Activated T-cell treated with anti-CD3 and anti-CD28 coated beads, Interleukin-2, amount 50 U/mL, for 72 hours (primary cell): ENCODE measurements around the gene SRPK2. TPM values are rescaled to one million over a fixed set of nuclear protein-coding genes. Genes with fewer than 3 reads are reported as not detected.
A peak's percentile ranks its signal among the peaks of the same experiment; 100 is the strongest.

Experiments used
- ATAC-seq, 2 donors: fragments of 150-1000 bp; cut with Tn5 transposase; replicated peaks in 1 of 2; 2 replicates each; pipeline ENCODE4 v1.10.0; 2021; ENCODE audit warnings: moderate library complexity in 2 of 2, mild to moderate bottlenecking in 1 of 2
- DNase-seq, 2 donors: peaks; one replicate each; pipeline ENCODE4 v3.0.0; 2021 to 2022; ENCODE audit warnings: mixed read lengths in 1 of 2
- H3K27ac Mint-ChIP-seq: one replicate; pipeline ENCODE4 v1.8.0; 2022; ENCODE audit warnings: mild to moderate bottlenecking, moderate library complexity, mixed read lengths
- H3K27me3 Mint-ChIP-seq: one replicate; pipeline ENCODE4 v1.8.0; 2022; ENCODE audit warnings: low read depth, mixed read lengths
- H3K36me3 Mint-ChIP-seq, 2 donors: one replicate each; pipeline ENCODE4 v1.8.0; 2022; ENCODE audit warnings: mixed read lengths in 2 of 2, mild to moderate bottlenecking in 1 of 2; ENCODE audit not compliant: insufficient read depth in 2 of 2
- H3K4me1 Mint-ChIP-seq: one replicate; pipeline ENCODE4 v1.8.0; 2022; ENCODE audit warnings: low read depth, mixed read lengths
- H3K4me3 Mint-ChIP-seq, 2 donors: one replicate each; pipeline ENCODE4 v1.8.0; 2022; ENCODE audit warnings: mild to moderate bottlenecking in 2 of 2, mixed read lengths in 2 of 2, moderate library complexity in 2 of 2
- H3K9me3 Mint-ChIP-seq, 2 donors: one replicate each; pipeline ENCODE4 v1.8.0; 2022; ENCODE audit warnings: mixed read lengths in 2 of 2
- total RNA-seq, 2 donors: library from RNA; stranded (reverse); gene quantifications; one replicate each; pipeline ENCODE4 v1.2.3, GENCODE V29; 2022

The SRPK2 gene
- total RNA-seq, 2 donors from 2014 or later, result 45.4 to 51.0 TPM

GRCh38 chr7:105105579-105105978, 283.1 kb downstream of the SRPK2 start:
- H3K9me3 Mint-ChIP-seq, result no peaks in the 10 kb centered on the region
- H3K4me1 Mint-ChIP-seq, result peaks cover 23% of the 10 kb centered on the region
- H3K27me3 Mint-ChIP-seq, result no peaks in the 10 kb centered on the region
- H3K4me3 Mint-ChIP-seq, result peak overlapping the region in 1 of 2 donors; percentile 59
- H3K36me3 Mint-ChIP-seq, result peaks cover 11 to 45% of the 10 kb centered on the region in 2 donors
- DNase-seq (no peak), ATAC-seq (no peak)
- peak overlapping the region; percentile 95 for H3K27ac Mint-ChIP-seq

GRCh38 chr7:105102557-105103352, 286.0 kb downstream of the SRPK2 start:
- ATAC-seq, result no peak
- H3K27me3 Mint-ChIP-seq, result no peaks in the 10 kb centered on the region
- H3K4me1 Mint-ChIP-seq, result peaks cover 51% of the 10 kb centered on the region
- H3K36me3 Mint-ChIP-seq, result peaks cover 7 to 36% of the 10 kb centered on the region in 2 donors
- peak overlapping the region; percentile 95 for H3K27ac Mint-ChIP-seq
- H3K4me3 Mint-ChIP-seq, result peak overlapping the region in 1 of 2 donors; percentile 16
- H3K9me3 Mint-ChIP-seq, result no peaks in the 10 kb centered on the region
- DNase-seq, result no peak

DNA sequence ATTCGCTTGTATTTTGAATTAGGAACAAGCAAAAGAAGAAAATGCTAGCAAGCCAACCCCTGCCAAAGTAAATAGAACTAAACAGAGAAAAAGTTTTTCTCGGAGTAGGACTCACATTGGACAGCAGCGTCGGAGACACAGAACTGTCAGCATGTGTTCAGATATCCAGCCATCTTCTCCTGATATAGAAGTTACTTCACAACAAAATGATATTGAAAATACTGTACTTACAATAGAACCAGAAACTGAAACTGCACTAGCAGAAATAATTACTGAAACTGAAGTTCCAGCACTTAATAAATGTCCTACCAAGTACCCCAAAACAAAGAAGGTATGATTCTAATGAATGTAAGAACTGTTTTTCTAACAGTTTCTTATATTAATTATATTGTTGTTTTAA, 286.9 kb downstream of the SRPK2 start:
- H3K9me3 Mint-ChIP-seq, result no peaks in the 10 kb centered on the region
- H3K4me3 Mint-ChIP-seq, result no peak overlapping the region
- ATAC-seq, result no peak
- DNase-seq, result no peak
- peaks cover 54% of the 10 kb centered on the region for H3K4me1 Mint-ChIP-seq
- peaks cover 8 to 42% of the 10 kb centered on the region in 2 donors for H3K36me3 Mint-ChIP-seq
- no peaks in the 10 kb centered on the region for H3K27me3 Mint-ChIP-seq
- no peak overlapping the region for H3K27ac Mint-ChIP-seq

DNA sequence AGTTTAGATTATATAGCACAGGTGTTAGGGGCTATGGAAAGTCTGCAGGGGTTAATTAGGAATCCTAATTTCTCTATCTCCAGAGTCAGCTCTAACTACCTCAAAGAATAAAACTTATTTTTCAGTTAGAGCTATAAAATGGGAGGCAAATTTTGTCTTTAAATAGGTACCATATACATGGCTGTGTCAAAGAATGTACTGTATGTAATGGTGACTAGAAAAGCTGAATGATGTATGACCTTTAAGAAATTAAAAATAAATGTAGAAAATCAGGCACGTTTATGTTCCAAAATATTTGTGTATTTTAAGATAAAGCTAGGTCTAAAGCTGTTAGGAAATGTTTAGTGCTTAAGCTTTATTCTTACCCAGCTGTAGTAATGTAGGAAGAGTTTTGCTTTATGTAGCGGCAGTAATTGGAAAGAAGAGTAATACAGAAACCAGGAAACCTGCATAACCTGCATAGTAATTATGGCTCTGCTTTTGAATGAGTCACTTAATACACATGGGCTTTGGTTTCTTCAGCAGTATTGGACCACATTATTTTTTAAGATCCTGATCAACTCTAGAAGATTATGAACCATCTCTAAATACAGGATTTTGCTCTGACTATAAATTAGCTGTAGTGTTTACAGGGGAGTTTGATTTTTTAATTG, 289.7 kb downstream of the SRPK2 start:
- Mint-ChIP-seq H3K4me3 (peak overlapping the region; percentile 40 to 76), H3K9me3 (no peaks in the 10 kb centered on the region), H3K27me3 (no peaks in the 10 kb centered on the region), H3K27ac (peak overlapping the region; percentile 98), H3K36me3 (peaks cover 3 to 34% of the 10 kb centered on the region in 2 donors), H3K4me1 (peaks cover 49% of the 10 kb centered on the region)
- DNase-seq, result no peak
- ATAC-seq, result peak; percentile 88 to 90

DNA sequence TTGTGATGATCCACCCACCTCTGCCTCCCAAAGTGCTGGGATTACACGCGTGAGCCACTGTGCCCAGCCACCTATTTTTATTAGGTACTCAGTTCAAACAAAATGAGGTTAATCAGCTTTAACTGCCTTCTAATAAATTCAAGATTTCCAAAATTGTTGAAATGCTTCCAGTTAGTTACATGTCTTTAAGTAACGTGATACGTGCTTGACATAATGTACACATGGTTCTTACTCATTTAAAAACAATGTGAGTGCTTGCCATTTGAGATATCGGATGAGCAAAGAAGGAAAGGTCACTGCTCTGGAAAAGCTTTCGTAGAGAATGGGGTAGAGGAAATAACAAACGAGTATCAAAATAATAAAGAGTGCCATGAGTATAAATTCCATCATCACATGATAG, 291.1 kb downstream of the SRPK2 start:
- Mint-ChIP-seq H3K27me3 (no peaks in the 10 kb centered on the region), H3K9me3 (no peaks in the 10 kb centered on the region), H3K27ac (no peak overlapping the region), H3K4me3 (no peak overlapping the region), H3K4me1 (peaks cover 40% of the 10 kb centered on the region), H3K36me3 (peaks cover 3 to 33% of the 10 kb centered on the region in 2 donors)
- DNase-seq (no peak), ATAC-seq (no peak)

DNA sequence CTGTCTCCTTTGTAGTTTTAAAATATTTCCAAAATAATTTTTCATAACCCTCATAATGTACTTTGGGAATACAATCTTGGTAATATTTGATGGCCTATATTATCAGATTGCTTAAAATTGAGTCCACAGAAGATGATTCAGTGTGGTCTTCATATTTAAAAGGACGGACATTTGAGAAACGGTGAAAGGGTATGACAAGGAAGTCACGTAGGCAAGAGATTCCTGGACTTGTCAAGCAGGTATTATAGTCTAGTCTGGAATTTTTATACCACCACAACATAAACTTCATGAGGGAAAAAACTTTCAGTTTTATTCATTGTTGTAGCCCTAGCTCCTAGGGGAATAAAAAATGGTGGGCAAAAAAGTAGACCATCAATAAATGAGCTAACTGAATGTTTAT, 292.4 kb downstream of the SRPK2 start:
- H3K27me3 Mint-ChIP-seq, result no peaks in the 10 kb centered on the region
- DNase-seq (no peak), ATAC-seq (no peak)
- H3K4me1 Mint-ChIP-seq, result peaks cover 39% of the 10 kb centered on the region
- peak overlapping the region; percentile 10 for H3K27ac Mint-ChIP-seq
- no peak overlapping the region for H3K4me3 Mint-ChIP-seq
- no peaks in the 10 kb centered on the region for H3K9me3 Mint-ChIP-seq
- peaks cover 3 to 39% of the 10 kb centered on the region in 2 donors for H3K36me3 Mint-ChIP-seq

- Mint-ChIP-seq H3K36me3 (peaks cover 3 to 39% of the 10 kb centered on the region in 2 donors), H3K27me3 (no peaks in the 10 kb centered on the region), H3K9me3 (no peaks in the 10 kb centered on the region), H3K4me1 (peaks cover 25% of the 10 kb centered on the region), H3K4me3 (no peak overlapping the region), H3K27ac (peak overlapping the region; percentile 85)
- no peak for ATAC-seq
- no peak for DNase-seq
Measured at GRCh38 chr7:105094966-105095365, 293.8 kb downstream of the SRPK2 start.

- H3K36me3 Mint-ChIP-seq, result peaks cover 8 to 55% of the 10 kb centered on the region in 2 donors
- no peak for DNase-seq
- H3K27me3 Mint-ChIP-seq, result no peaks in the 10 kb centered on the region
- no peaks in the 10 kb centered on the region for H3K9me3 Mint-ChIP-seq
- H3K4me3 Mint-ChIP-seq, result no peak overlapping the region
- peaks cover 8% of the 10 kb centered on the region for H3K4me1 Mint-ChIP-seq
- peak in 1 of 2 donors; percentile 23 for ATAC-seq
- H3K27ac Mint-ChIP-seq, result peak overlapping the region; percentile 91
Measured at GRCh38 chr7:105088456-105088855, 300.3 kb downstream of the SRPK2 start.

GRCh38 chr7:105087981-105088380, 300.7 kb downstream of the SRPK2 start:
- Mint-ChIP-seq H3K9me3 (no peaks in the 10 kb centered on the region), H3K4me1 (peaks cover 8% of the 10 kb centered on the region), H3K4me3 (no peak overlapping the region), H3K27ac (peak overlapping the region; percentile 91), H3K27me3 (no peaks in the 10 kb centered on the region), H3K36me3 (peaks cover 10 to 58% of the 10 kb centered on the region in 2 donors)
- ATAC-seq (no peak), DNase-seq (no peak)

DNA sequence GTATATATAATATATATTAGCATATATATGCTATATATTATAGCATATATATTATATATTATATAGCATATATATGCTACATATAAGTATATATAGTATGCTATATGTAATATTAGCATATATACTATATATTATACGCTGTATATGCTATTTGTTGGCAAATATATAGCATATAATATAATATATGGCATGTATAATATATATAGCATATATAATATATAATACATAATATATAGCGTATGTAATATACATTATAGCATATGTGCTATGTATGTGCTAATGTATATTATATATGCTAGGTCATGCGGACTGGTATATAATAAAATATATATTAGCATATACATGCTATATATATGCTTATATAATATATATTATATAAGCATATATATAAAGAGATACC, 301.9 kb downstream of the SRPK2 start:
- no peaks in the 10 kb centered on the region for H3K27me3 Mint-ChIP-seq
- peaks cover 12 to 60% of the 10 kb centered on the region in 2 donors for H3K36me3 Mint-ChIP-seq
- no peak overlapping the region for H3K27ac Mint-ChIP-seq
- no peak overlapping the region for H3K4me3 Mint-ChIP-seq
- H3K9me3 Mint-ChIP-seq, result no peaks in the 10 kb centered on the region
- ATAC-seq (no peak), DNase-seq (no peak)
- H3K4me1 Mint-ChIP-seq, result peaks cover 8% of the 10 kb centered on the region

DNA sequence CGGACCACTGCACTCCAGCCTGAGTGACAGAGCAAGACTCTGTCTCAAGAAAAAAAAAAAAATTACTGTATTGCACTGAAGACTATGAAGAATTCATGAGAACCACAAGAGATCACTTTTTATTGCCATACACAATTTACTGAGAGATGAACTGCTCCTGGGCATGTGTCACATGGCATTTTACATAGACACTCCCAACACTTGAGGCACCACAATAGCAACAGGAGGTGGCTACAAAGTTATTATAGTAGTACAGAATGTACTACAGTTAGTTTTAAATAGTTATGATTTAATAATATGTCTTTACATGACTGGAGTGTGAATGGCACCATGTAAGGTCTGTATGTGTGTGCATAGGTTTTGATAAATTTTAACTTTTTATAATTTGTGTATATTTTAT, 304.1 kb downstream of the SRPK2 start:
- DNase-seq (no peak), ATAC-seq (no peak)
- peaks cover 8% of the 10 kb centered on the region for H3K4me1 Mint-ChIP-seq
- no peaks in the 10 kb centered on the region for H3K27me3 Mint-ChIP-seq
- no peak overlapping the region for H3K4me3 Mint-ChIP-seq
- peaks cover 11 to 56% of the 10 kb centered on the region in 2 donors for H3K36me3 Mint-ChIP-seq
- no peak overlapping the region for H3K27ac Mint-ChIP-seq
- no peaks in the 10 kb centered on the region for H3K9me3 Mint-ChIP-seq

- Mint-ChIP-seq H3K4me3 (no peak overlapping the region), H3K27ac (no peak overlapping the region), H3K4me1 (peaks cover 3% of the 10 kb centered on the region), H3K9me3 (no peaks in the 10 kb centered on the region), H3K36me3 (peaks cover 15 to 47% of the 10 kb centered on the region in 2 donors), H3K27me3 (no peaks in the 10 kb centered on the region)
- DNase-seq (no peak), ATAC-seq (no peak)
Measured at GRCh38 chr7:105079348-105079747, 309.4 kb downstream of the SRPK2 start.

DNA sequence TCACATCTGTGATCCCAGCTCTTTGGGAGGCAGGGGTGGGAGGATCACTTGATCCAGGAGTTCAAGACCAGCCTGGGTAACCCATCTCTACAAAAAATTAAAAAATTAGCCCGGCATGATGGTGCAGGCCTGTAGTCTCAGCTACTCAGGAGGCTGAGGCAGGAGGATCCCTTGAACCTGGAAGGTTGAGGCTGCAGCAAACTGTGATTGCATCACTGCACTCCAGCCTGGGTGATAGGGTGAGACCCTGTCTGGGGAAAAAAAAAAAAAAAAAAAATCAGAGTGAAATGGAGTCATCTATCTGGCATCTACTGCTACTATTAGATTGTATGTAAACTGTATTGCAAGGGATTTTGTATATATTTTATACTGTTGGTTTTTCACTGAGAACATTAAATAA, 315.6 kb downstream of the SRPK2 start:
- peaks cover 7 to 48% of the 10 kb centered on the region in 2 donors for H3K36me3 Mint-ChIP-seq
- no peaks in the 10 kb centered on the region for H3K9me3 Mint-ChIP-seq
- peak overlapping the region; percentile 57 for H3K27ac Mint-ChIP-seq

More for the DNA sequence above, 315.6 kb downstream of the SRPK2 start:
- Mint-ChIP-seq H3K4me1 (no peaks in the 10 kb centered on the region), H3K27me3 (no peaks in the 10 kb centered on the region), H3K4me3 (no peak overlapping the region)
- no peak for ATAC-seq
- no peak for DNase-seq
